Fibroblast of lung (primary cell): ENCODE results near the gene SCN7A. TPM values are rescaled to one million over a fixed set of nuclear protein-coding genes. Genes with fewer than 3 reads are reported as not detected.
A peak's percentile ranks its signal among the peaks of the same experiment; 100 is the strongest.

Source experiments
- DNase-seq, 2 donors: peaks; one replicate each; pipeline versions ENCODE4 v3.0.0 to v3.0.0-alpha.2; 2010; ENCODE audit warnings: low read depth in 2 of 2
- H2AFZ ChIP-seq: 2 replicates; pipeline ENCODE4 v1.5.1; 2012; ENCODE audit warnings: low read length, control low read depth, inconsistent platforms
- H3K27ac ChIP-seq: 2 replicates; pipeline ENCODE4 v1.5.1; 2011; ENCODE audit warnings: low read length, control low read depth; ENCODE audit not compliant: insufficient read depth
- H3K27me3 ChIP-seq: 2 replicates; pipeline ENCODE4 v1.5.1; 2011; ENCODE audit warnings: mild to moderate bottlenecking, low read length; ENCODE audit not compliant: control insufficient read depth, insufficient read depth
- H3K36me3 ChIP-seq: 2 replicates; pipeline ENCODE4 v1.5.1; 2011; ENCODE audit warnings: low read length; ENCODE audit not compliant: control insufficient read depth, insufficient read depth
- H3K4me1 ChIP-seq: 2 replicates; pipeline ENCODE4 v1.5.1; 2011; ENCODE audit warnings: low read length; ENCODE audit not compliant: control insufficient read depth, insufficient read depth; ENCODE audit errors: extremely low read depth
- H3K4me2 ChIP-seq: 2 replicates; pipeline ENCODE4 v1.5.1; 2011; ENCODE audit warnings: low read length, control low read depth; ENCODE audit not compliant: insufficient read depth; ENCODE audit errors: extremely low read depth
- H3K4me3 ChIP-seq, 4 experiments: fragments of 200-600 bp in 1 of 4; sonication (generic) in 1 of 4; replicated peaks in 1 of 4; 2 replicates each; pipeline ENCODE4 v1.5.1; 2011 to 2016; ENCODE audit warnings: low read length in 4 of 4, low read depth in 3 of 4, mild to moderate bottlenecking in 3 of 4, control low read depth in 2 of 4, inconsistent platforms in 1 of 4, mixed read lengths in 1 of 4; ENCODE audit not compliant: insufficient read depth in 1 of 4; ENCODE audit errors: control extremely low read depth in 1 of 4
- H3K79me2 ChIP-seq: 2 replicates; pipeline ENCODE4 v1.5.1; 2012; ENCODE audit warnings: mild to moderate bottlenecking, low read length, inconsistent platforms; ENCODE audit not compliant: control insufficient read depth, insufficient read depth
- H3K9ac ChIP-seq: 2 replicates; pipeline ENCODE4 v1.5.1; 2011; ENCODE audit warnings: mild to moderate bottlenecking, low read length, control low read depth; ENCODE audit not compliant: insufficient read depth
- H3K9me3 ChIP-seq: 2 replicates; pipeline ENCODE4 v1.5.1; 2012; ENCODE audit warnings: low read depth, low read length; ENCODE audit not compliant: control insufficient read depth, insufficient read depth
- H4K20me1 ChIP-seq: 2 replicates; pipeline ENCODE4 v1.5.1; 2011; ENCODE audit warnings: low read length; ENCODE audit not compliant: control insufficient read depth, insufficient read depth; ENCODE audit errors: extremely low read depth
- CTCF ChIP-seq, 2 donors: IDR thresholded peaks in 1 of 2; conservative IDR thresholded peaks in 1 of 2; 1 replicate in 1 of 2; 2 replicates in 1 of 2; pipeline ENCODE4 v1.5.1; 2011 to 2012; ENCODE audit warnings: low read length in 2 of 2, control low read depth in 1 of 2, inconsistent platforms in 1 of 2, low read depth in 1 of 2, mild to moderate bottlenecking in 1 of 2
- EZH2 ChIP-seq: IDR thresholded peaks from 2 replicates; pipeline ENCODE4 v1.5.1; 2012; ENCODE audit warnings: low read length, control low read depth, mild to moderate bottlenecking; ENCODE audit errors: missing control alignments
- polyA plus RNA-seq, 2 donors: library from polyadenylated mRNA; depleted of rRNA in 1 of 2; stranded (reverse) in 1 of 2; unstranded in 1 of 2; fragments of >200 nt; gene quantifications; 2 replicates each; pipeline ENCODE4 v1.2.1, GENCODE V29; 2011 to 2012; ENCODE audit warnings: missing spikeins in 1 of 2
- total RNA-seq: library from RNA; depleted of rRNA; stranded (reverse); fragments of >200 nt; gene quantifications from 2 replicates; pipeline ENCODE4 v1.2.1, GENCODE V29; 2014

The SCN7A gene
- total and polyA plus RNA-seq, 2 donors (not counting 1 experiment from before 2014, with no cell fraction given) = 7.8 to 8.9 TPM

- Histone ChIP-seq H3K79me2 (no peaks in the 10 kb centered on the region), H3K9me3 (no peaks in the 10 kb centered on the region), H3K9ac (no peak overlapping the region), H3K27ac (no peak overlapping the region), H3K4me1 (no peaks in the 10 kb centered on the region), H3K4me3 (no peak overlapping the region), H4K20me1 (no peaks in the 10 kb centered on the region), H3K4me2 (no peak overlapping the region), H3K36me3 (no peaks in the 10 kb centered on the region), H2AFZ (no peak overlapping the region), H3K27me3 (no peaks in the 10 kb centered on the region)
- DNase-seq = peak; percentile 44 to 75
- peak in 1 of 2 donors; percentile 59 for TF ChIP-seq CTCF (conservative IDR thresholded peaks at IDR 0.05 in 1 of 2, IDR thresholded peaks at IDR 0.05 in 1 of 2; ENCODE audit: low read depth in 1 of 2, low read length in 2 of 2)
- TF ChIP-seq EZH2 = no peak
Measured at GRCh38 chr2:166419616-166419934, 74.5 kb downstream of the SCN7A start.

- H3K4me1 ChIP-seq = no peaks in the 10 kb centered on the region
- DNase-seq = no peak
- H3K4me2 ChIP-seq = no peak overlapping the region
- H3K4me3 ChIP-seq = no peak overlapping the region
- H3K9me3 ChIP-seq = no peaks in the 10 kb centered on the region
- H3K27ac ChIP-seq = no peak overlapping the region
- no peaks in the 10 kb centered on the region for H3K36me3 ChIP-seq
- TF ChIP-seq EZH2 = no peak
- TF ChIP-seq CTCF (conservative IDR thresholded peaks at IDR 0.05 in 1 of 2, IDR thresholded peaks at IDR 0.05 in 1 of 2; ENCODE audit: low read depth in 1 of 2, low read length in 2 of 2) = no peak
- H3K9ac ChIP-seq = no peak overlapping the region
- no peaks in the 10 kb centered on the region for H3K27me3 ChIP-seq
- no peak overlapping the region for H2AFZ ChIP-seq
- H4K20me1 ChIP-seq = no peaks in the 10 kb centered on the region
- no peaks in the 10 kb centered on the region for H3K79me2 ChIP-seq
Measured at GRCh38 chr2:166418853-166419615, 75.0 kb downstream of the SCN7A start.

GRCh38 chr2:166417669-166418068, 76.4 kb downstream of the SCN7A start:
- no peak overlapping the region for H3K27ac ChIP-seq
- H3K79me2 ChIP-seq = no peaks in the 10 kb centered on the region
- no peak overlapping the region for H3K4me3 ChIP-seq
- H3K4me2 ChIP-seq = no peak overlapping the region
- H3K4me1 ChIP-seq = no peaks in the 10 kb centered on the region
- no peak overlapping the region for H3K9ac ChIP-seq
- no peaks in the 10 kb centered on the region for H3K36me3 ChIP-seq
- no peaks in the 10 kb centered on the region for H3K27me3 ChIP-seq
- H2AFZ ChIP-seq = no peak overlapping the region
- DNase-seq = peak; percentile 63 to 74
- TF ChIP-seq EZH2 = no peak
- TF ChIP-seq CTCF (conservative IDR thresholded peaks at IDR 0.05 in 1 of 2, IDR thresholded peaks at IDR 0.05 in 1 of 2; ENCODE audit: low read depth in 1 of 2, low read length in 2 of 2) = no peak
- H3K9me3 ChIP-seq = no peaks in the 10 kb centered on the region
- no peaks in the 10 kb centered on the region for H4K20me1 ChIP-seq
